ENCODE measurements around the gene IFIT1B. TPM values are rescaled to one million over a fixed set of nuclear protein-coding genes. Genes with fewer than 3 reads are reported as not detected.

The IFIT1B gene
- total and polyA plus RNA-seq, 2 of the 8 experiments (the other 6 are each of a cell fraction or from before 2014, with no cell fraction given): not detected

GRCh38 chr10:89369156-89370105 is 8.4 kb upstream of the IFIT1B start (continued):
- TF ChIP-seq CTCF (IDR thresholded peaks at IDR 0.05; ENCODE audit: control extremely low read depth in 1 of 3, insufficient read depth in 1 of 3, low read depth in 1 of 3, low read length in 3 of 3) (peak in 2 of 3 experiments; percentile 29 to 49; a peak in 2 of 4 replicates), KDM4A (IDR thresholded peaks at IDR 0.05; ENCODE audit: low read depth, low read length, severe bottlenecking) (no peak), FOSL1 (IDR thresholded peaks at IDR 0.05; ENCODE audit: insufficient read depth, low read depth, low read length) (no peak)

Measured in H1 (cell line).